CD14-positive monocyte (primary cell): Measurements from ENCODE around the gene SETBP1. TPM values are rescaled to one million over a fixed set of nuclear protein-coding genes. Genes with fewer than 3 reads are reported as not detected.

Experiments used
- DNase-seq, 3 donors: peaks; one replicate each; pipeline ENCODE4 v3.0.0-alpha.2; 2011 to 2022
- H2AFZ ChIP-seq: 2 replicates; pipeline ENCODE4 v1.6.0; 2012; ENCODE audit warnings: mild to moderate bottlenecking, low read depth, low read length, inconsistent platforms; ENCODE audit not compliant: insufficient read depth, poor library complexity, severe bottlenecking
- H3K27ac ChIP-seq, 2 donors: 1 replicate in 1 of 2; 2 replicates in 1 of 2; pipeline ENCODE4 v1.5.1; 2012 to 2013; ENCODE audit warnings: low read length in 2 of 2, control low read depth in 1 of 2, inconsistent platforms in 1 of 2, low read depth in 1 of 2, mild to moderate bottlenecking in 1 of 2
- H3K27me3 ChIP-seq, 2 donors: one replicate each; pipeline versions ENCODE4 v1.6.0 to v1.6.1; 2011 to 2013; ENCODE audit warnings: low read length in 2 of 2; ENCODE audit not compliant: control insufficient read depth in 2 of 2, insufficient read depth in 2 of 2
- H3K36me3 ChIP-seq, 2 donors: replicated peaks in 1 of 2; 1 replicate in 1 of 2; 2 replicates in 1 of 2; pipeline versions ENCODE4 v1.5.1 to v1.6.1; 2012 to 2013; ENCODE audit warnings: low read length in 2 of 2, control low read depth in 1 of 2, inconsistent platforms in 1 of 2, mild to moderate bottlenecking in 1 of 2; ENCODE audit not compliant: insufficient read depth in 2 of 2, control insufficient read depth in 1 of 2
- H3K4me1 ChIP-seq, 2 donors: 1 replicate in 1 of 2; 2 replicates in 1 of 2; pipeline versions ENCODE4 v1.5.1 to v1.6.1; 2012 to 2013; ENCODE audit warnings: low read length in 2 of 2, control low read depth in 1 of 2, inconsistent platforms in 1 of 2, mild to moderate bottlenecking in 1 of 2, moderate library complexity in 1 of 2; ENCODE audit not compliant: insufficient read depth in 2 of 2, control insufficient read depth in 1 of 2
- H3K4me2 ChIP-seq: replicated peaks from 2 replicates; pipeline ENCODE3; 2012; ENCODE audit warnings: low read length, moderate library complexity, mild to moderate bottlenecking; ENCODE audit not compliant: poor library complexity, severe bottlenecking; ENCODE audit errors: extremely low read depth
- H3K4me3 ChIP-seq, 3 experiments: fragments of 200-600 bp in 1 of 3; sonication (generic) in 1 of 3; replicated peaks in 1 of 3; 1 replicate in 2 of 3; 2 replicates in 1 of 3; pipeline ENCODE4 v1.5.1; 2011 to 2013; ENCODE audit warnings: low read length in 3 of 3, mild to moderate bottlenecking in 3 of 3, control low read depth in 2 of 3, low read depth in 2 of 3, inconsistent platforms in 1 of 3, moderate library complexity in 1 of 3
- H3K79me2 ChIP-seq: 2 replicates; pipeline ENCODE4 v1.6.0; 2012; ENCODE audit warnings: mild to moderate bottlenecking, control low read depth, inconsistent platforms, low read length, moderate library complexity; ENCODE audit not compliant: insufficient read depth
- H3K9ac ChIP-seq: 2 replicates; pipeline ENCODE4 v1.6.0; 2017; ENCODE audit warnings: low read length, mild to moderate bottlenecking; ENCODE audit not compliant: insufficient read depth, poor library complexity, severe bottlenecking
- H3K9me3 ChIP-seq, 2 donors: replicated peaks in 1 of 2; 1 replicate in 1 of 2; 2 replicates in 1 of 2; pipeline versions ENCODE4 v1.5.1 to v1.6.1; 2012 to 2013; ENCODE audit warnings: low read length in 2 of 2, control low read depth in 1 of 2; ENCODE audit not compliant: control insufficient read depth in 1 of 2, insufficient read depth in 1 of 2
- H4K20me1 ChIP-seq: 2 replicates; pipeline ENCODE4 v1.6.0; 2012; ENCODE audit warnings: mild to moderate bottlenecking, low read length, control low read depth, moderate library complexity; ENCODE audit not compliant: insufficient read depth
- H3K27ac Mint-ChIP-seq, 7 donors: one replicate each; pipeline ENCODE4 v1.8.0; 2020; ENCODE audit warnings: mild to moderate bottlenecking in 7 of 7, mixed read lengths in 7 of 7, moderate library complexity in 6 of 7, inconsistent platforms in 2 of 7
- H3K27me3 Mint-ChIP-seq, 3 donors: one replicate each; pipeline ENCODE4 v1.8.0; 2021 to 2022; ENCODE audit warnings: low read depth in 3 of 3, mild to moderate bottlenecking in 3 of 3, mixed read lengths in 3 of 3, moderate library complexity in 3 of 3, inconsistent platforms in 1 of 3
- H3K36me3 Mint-ChIP-seq, 2 donors: one replicate each; pipeline ENCODE4 v1.8.0; 2020; ENCODE audit warnings: mixed read lengths in 2 of 2, inconsistent platforms in 1 of 2, mild to moderate bottlenecking in 1 of 2
- H3K4me1 Mint-ChIP-seq: one replicate; pipeline ENCODE4 v1.8.0; 2020; ENCODE audit warnings: mild to moderate bottlenecking, mixed read lengths
- H3K4me3 Mint-ChIP-seq, 2 donors: one replicate each; pipeline ENCODE4 v1.8.0; 2020; ENCODE audit warnings: mild to moderate bottlenecking in 2 of 2, mixed read lengths in 2 of 2, moderate library complexity in 1 of 2
- H3K9me3 Mint-ChIP-seq, 7 donors: one replicate each; pipeline ENCODE4 v1.8.0; 2020 to 2022; ENCODE audit warnings: mixed read lengths in 7 of 7, mild to moderate bottlenecking in 6 of 7, moderate library complexity in 6 of 7, inconsistent platforms in 2 of 7
- WGBS: methylation state at CpG from one replicate; pipeline ENCODE4 v1.1.5; 2013; ENCODE audit warnings: missing lambda C conversion rate; ENCODE audit not compliant: insufficient coverage; 5-methylcytosine and 5-hydroxymethylcytosine counted together
- intact Hi-C, 2 donors: fragments of 100-400 bp; cut with micrococcal nuclease; formaldehyde crosslinking; loops; one replicate each; pipeline versions ENCODE4 v1.15.0 to v1.15.1; 2023
- polyA plus RNA-seq, 3 donors: library from polyadenylated mRNA; depleted of rRNA in 1 of 3; unstranded in 2 of 3; stranded (reverse) in 1 of 3; fragments of 300-500 nt in 2 of 3; fragments of >200 nt in 1 of 3; fragmentation: Illumina TruSeq in 2 of 3; gene quantifications; 1 replicate in 2 of 3; 2 replicates in 1 of 3; pipeline ENCODE4 v1.2.3, GENCODE V29; 2012 to 2021
- TF ChIP-seq, protein P1 (sequence below): fragments of 200-600 bp; IDR thresholded peaks from one replicate; pipeline ENCODE4 v1.8.0; 2022; ENCODE audit warnings: antibody characterized with exemption, mild to moderate bottlenecking

Gene SETBP1
- polyA plus RNA-seq, 3 donors, result 0.01 to 1.2 TPM; not detected in 1

DNA sequence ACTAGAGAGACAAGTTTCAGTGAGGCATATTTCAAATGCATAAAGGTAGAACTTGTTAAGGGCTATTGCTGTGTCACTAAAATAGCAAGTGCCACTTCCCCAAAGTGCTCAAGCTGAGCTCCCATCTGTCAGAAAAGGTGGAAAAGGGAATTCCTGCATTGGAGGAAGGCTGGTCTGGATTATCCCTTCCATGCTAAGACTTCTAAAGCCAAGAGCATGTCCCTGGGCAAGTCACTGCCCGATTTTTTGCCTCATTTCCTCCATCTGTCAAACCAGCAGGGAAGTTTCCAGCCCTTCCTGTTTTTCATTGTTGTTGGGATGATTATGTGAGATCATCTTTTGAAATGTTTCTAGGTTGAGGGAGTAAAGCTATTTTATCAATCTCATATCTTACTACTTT is 175.5 kb downstream of the SETBP1 start:
- Histone ChIP-seq H2AFZ (no peak overlapping the region), H4K20me1 (no peaks in the 10 kb centered on the region), H3K9me3 (no peaks in the 10 kb centered on the region), H3K27me3 (peaks cover 8 to 15% of the 10 kb centered on the region in 2 donors), H3K36me3 (no peaks in the 10 kb centered on the region), H3K4me3 (no peak overlapping the region), H3K4me1 (peaks cover 12 to 14% of the 10 kb centered on the region in 2 donors), H3K9ac (no peak overlapping the region), H3K27ac (no peak overlapping the region), H3K79me2 (no peaks in the 10 kb centered on the region), H3K4me2 (peak overlapping the region; percentile 1)
- Mint-ChIP-seq H3K27ac (no peak overlapping the region), H3K4me3 (no peak overlapping the region), H3K9me3 (peaks cover 0 to 1% (median 0%) of the 10 kb centered on the region in 7 donors), H3K4me1 (peaks cover 20% of the 10 kb centered on the region), H3K27me3 (peaks cover 5 to 12% (median 7%) of the 10 kb centered on the region in 3 donors), H3K36me3 (no peaks in the 10 kb centered on the region)
- 0% methylated on average over 1 of the region's 1 CpG for WGBS
- intact Hi-C loops, result no loop called here
- TF ChIP-seq, protein P1, sequence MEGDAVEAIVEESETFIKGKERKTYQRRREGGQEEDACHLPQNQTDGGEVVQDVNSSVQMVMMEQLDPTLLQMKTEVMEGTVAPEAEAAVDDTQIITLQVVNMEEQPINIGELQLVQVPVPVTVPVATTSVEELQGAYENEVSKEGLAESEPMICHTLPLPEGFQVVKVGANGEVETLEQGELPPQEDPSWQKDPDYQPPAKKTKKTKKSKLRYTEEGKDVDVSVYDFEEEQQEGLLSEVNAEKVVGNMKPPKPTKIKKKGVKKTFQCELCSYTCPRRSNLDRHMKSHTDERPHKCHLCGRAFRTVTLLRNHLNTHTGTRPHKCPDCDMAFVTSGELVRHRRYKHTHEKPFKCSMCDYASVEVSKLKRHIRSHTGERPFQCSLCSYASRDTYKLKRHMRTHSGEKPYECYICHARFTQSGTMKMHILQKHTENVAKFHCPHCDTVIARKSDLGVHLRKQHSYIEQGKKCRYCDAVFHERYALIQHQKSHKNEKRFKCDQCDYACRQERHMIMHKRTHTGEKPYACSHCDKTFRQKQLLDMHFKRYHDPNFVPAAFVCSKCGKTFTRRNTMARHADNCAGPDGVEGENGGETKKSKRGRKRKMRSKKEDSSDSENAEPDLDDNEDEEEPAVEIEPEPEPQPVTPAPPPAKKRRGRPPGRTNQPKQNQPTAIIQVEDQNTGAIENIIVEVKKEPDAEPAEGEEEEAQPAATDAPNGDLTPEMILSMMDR, result no peak
- DNase-seq, result peak in 2 of 3 donors; percentile 23 to 28

DNA sequence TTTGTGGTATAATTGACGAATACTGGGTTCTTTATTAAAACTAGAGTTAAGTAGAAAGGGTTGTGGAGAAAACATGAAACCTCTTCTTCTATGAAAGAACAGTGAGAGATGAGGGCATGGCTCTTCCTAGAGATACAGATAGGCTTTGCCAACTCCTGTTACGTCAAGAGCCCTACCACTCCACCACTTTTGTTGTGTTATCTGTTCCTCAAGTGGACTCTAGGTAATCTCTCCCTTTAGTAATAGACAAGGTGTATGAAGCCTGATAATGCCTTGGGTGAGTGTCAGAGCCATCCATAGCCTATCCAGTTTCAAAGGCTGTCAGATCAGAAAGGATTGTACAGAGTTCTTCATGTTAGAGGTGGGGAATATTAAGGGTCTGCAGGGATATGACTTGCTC is 176.4 kb downstream of the SETBP1 start:
- H3K4me1 Mint-ChIP-seq, result peaks cover 19% of the 10 kb centered on the region

More for the DNA sequence above, 176.4 kb downstream of the SETBP1 start:
- Histone ChIP-seq H3K79me2 (no peaks in the 10 kb centered on the region), H3K4me2 (no peak overlapping the region), H3K36me3 (no peaks in the 10 kb centered on the region), H2AFZ (no peak overlapping the region), H3K27ac (no peak overlapping the region), H3K9me3 (no peaks in the 10 kb centered on the region), H3K27me3 (peaks cover 8 to 15% of the 10 kb centered on the region in 2 donors), H3K4me1 (peaks cover 12 to 14% of the 10 kb centered on the region in 2 donors), H3K4me3 (no peak overlapping the region), H4K20me1 (no peaks in the 10 kb centered on the region), H3K9ac (no peak overlapping the region)
- Mint-ChIP-seq H3K27ac (no peak overlapping the region), H3K36me3 (no peaks in the 10 kb centered on the region), H3K9me3 (peaks cover 0 to 1% (median 0%) of the 10 kb centered on the region in 7 donors), H3K4me3 (no peak overlapping the region), H3K27me3 (peaks cover 5 to 13% (median 10%) of the 10 kb centered on the region in 3 donors)
- intact Hi-C loops, result no loop called here
- DNase-seq, result no peak
- TF ChIP-seq, protein P1, result no peak
- WGBS, result no CpG with 5 or more reads among the region's 2 CpGs
